K562 (cell line): Measurements from ENCODE around the gene C20orf173. TPM values are rescaled to one million over a fixed set of nuclear protein-coding genes. Genes with fewer than 3 reads are reported as not detected.

Source experiments
- ATAC-seq: fragments of 200-7000 bp; cut with Tn5 transposase; 3 replicates; pipeline ENCODE4 v1.9.1; 2020; ENCODE audit warnings: moderate library complexity
- BruUV-seq: library from RNA; stranded (reverse); fragments of 400-500 nt; replicated peaks from 2 replicates; lab custom pipeline; 2021; lab: Mats Ljungman, UMichigan
- CTCF ChIA-PET: fragments of 300-600 bp; formaldehyde crosslinking; extraction: SDS; loops from one replicate; lab custom pipeline; 2021; ENCODE audit warnings: low intra/inter-chr PET ratio; lab: Yijun Ruan, JAX
- POLR2A ChIA-PET: fragments of 300-600, 350-650 bp; sonication (Branson Sonifier 250); formaldehyde crosslinking; extraction: SDS; loops from one replicate; lab custom pipeline; 2021; ENCODE audit warnings: antibody characterized with exemption, inconsistent platforms; lab: Yijun Ruan, JAX
- DNase-seq, 4 experiments: peaks; one replicate each; pipeline versions ENCODE4 v3.0.0 to v3.0.0-alpha.2; 2011 to 2018; ENCODE audit warnings: low spot score in 3 of 4, mixed read lengths in 3 of 4; ENCODE audit errors: extremely low read depth in 1 of 4
- FAIRE-seq: peaks from 2 replicates; lab custom pipeline; 2011; peaks lifted over from hg19 to GRCh38; lab: Jason Lieb, UNC
- H2AFZ ChIP-seq: 2 replicates; pipeline ENCODE4 v1.6.0; 2011; ENCODE audit warnings: low read depth, low read length, control low read depth, inconsistent platforms
- H3K27ac ChIP-seq: fragments of 200-600 bp; 3 replicates; pipeline ENCODE4 v1.8.0; 2011; ENCODE audit warnings: low read depth, mild to moderate bottlenecking, control low read depth, inconsistent platforms, low read length, moderate library complexity, mixed read lengths; ENCODE audit errors: extremely low read depth
- H3K27me3 ChIP-seq, 2 experiments: fragments of 300-600 bp in 1 of 2; 2 replicates in 1 of 2; 3 replicates in 1 of 2; pipeline versions ENCODE4 v1.6.0 to v1.8.0; 2011; ENCODE audit warnings: inconsistent platforms in 2 of 2, low read length in 2 of 2, mild to moderate bottlenecking in 1 of 2, mixed read lengths in 1 of 2, moderate library complexity in 1 of 2; ENCODE audit not compliant: control insufficient read depth in 2 of 2, insufficient read depth in 2 of 2
- H3K36me3 ChIP-seq: fragments of 300-600 bp; 3 replicates; pipeline ENCODE4 v1.8.0; 2011; ENCODE audit warnings: mild to moderate bottlenecking, low read length, inconsistent platforms; ENCODE audit not compliant: control insufficient read depth, insufficient read depth
- H3K4me1 ChIP-seq, 2 experiments: fragments of 200-600 bp in 1 of 2; replicated peaks in 1 of 2; 2 replicates in 1 of 2; 3 replicates in 1 of 2; pipeline versions ENCODE4 v1.5.1 to v1.8.0; 2011; ENCODE audit warnings: inconsistent platforms in 2 of 2, low read length in 2 of 2, mild to moderate bottlenecking in 1 of 2, mixed read lengths in 1 of 2, moderate library complexity in 1 of 2; ENCODE audit not compliant: control insufficient read depth in 2 of 2, insufficient read depth in 2 of 2
- H3K4me2 ChIP-seq: 2 replicates; pipeline ENCODE4 v1.6.1; 2011; ENCODE audit warnings: low read length, control low read depth, inconsistent platforms, mixed read lengths; ENCODE audit not compliant: insufficient read depth
- H3K4me3 ChIP-seq: fragments of 200-600 bp; sonication (generic), shearing (Covaris generic); 2 replicates; pipeline ENCODE4 v1.5.1; 2016; ENCODE audit warnings: control low read depth, inconsistent platforms
- H3K79me2 ChIP-seq: fragments of 200-600 bp; 3 replicates; pipeline ENCODE4 v1.8.0; 2011; ENCODE audit warnings: low read length, inconsistent platforms; ENCODE audit not compliant: control insufficient read depth, insufficient read depth
- H3K9ac ChIP-seq, 2 experiments: 2 replicates each; pipeline versions ENCODE4 v1.6.0 to v1.6.1; 2011; ENCODE audit warnings: low read depth in 2 of 2, low read length in 2 of 2, control low read depth in 1 of 2, inconsistent platforms in 1 of 2, mild to moderate bottlenecking in 1 of 2, mixed read lengths in 1 of 2; ENCODE audit not compliant: insufficient read depth in 1 of 2
- H3K9me1 ChIP-seq: one replicate; pipeline ENCODE4 v1.6.0; 2011; ENCODE audit warnings: inconsistent platforms, mild to moderate bottlenecking, low read length, moderate library complexity; ENCODE audit not compliant: control insufficient read depth, insufficient read depth
- H3K9me3 ChIP-seq: replicated peaks from 2 replicates; pipeline ENCODE4 v1.5.1; 2011; ENCODE audit warnings: low read depth, low read length, inconsistent platforms; ENCODE audit not compliant: control insufficient read depth, insufficient read depth
- H4K20me1 ChIP-seq: replicated peaks from 2 replicates; pipeline ENCODE4 v1.6.1; 2011; ENCODE audit warnings: low read length, inconsistent platforms, mixed read lengths; ENCODE audit not compliant: control insufficient read depth, insufficient read depth
- CBFA2T3 ChIP-seq: fragments of 450-650 bp; IDR thresholded peaks from 2 replicates; pipeline ENCODE4 v1.6.1; 2017
- DACH1 ChIP-seq: fragments of 450-650 bp; IDR thresholded peaks from 2 replicates; pipeline ENCODE4 v1.6.1; 2018; ENCODE audit not compliant: partially characterized antibody
- GABPA ChIP-seq: fragments of 200-800 bp; sonication (Bioruptor generic); conservative IDR thresholded peaks from 2 replicates; pipeline ENCODE4 v1.6.1; 2016; ENCODE audit warnings: low read depth, missing genetic modification characterization, missing compliant biosample characterization
- GTF2F1 ChIP-seq: IDR thresholded peaks from 2 replicates; pipeline ENCODE4 v1.6.1; 2011; ENCODE audit warnings: low read depth, low read length, improper control_type of control experiment
- HIVEP1 ChIP-seq: fragments of 250-450 bp; sonication (Bioruptor Pico); IDR thresholded peaks from 2 replicates; pipeline ENCODE4 v1.4.0; 2020; ENCODE audit warnings: mild to moderate bottlenecking
- MED1 ChIP-seq: sonication (generic); formaldehyde crosslinking; IDR thresholded peaks from 2 replicates; pipeline ENCODE4 v1.8.1; 2023; ENCODE audit warnings: missing genetic modification reagents, borderline replicate concordance
- PHB2 ChIP-seq: fragments of 450-650 bp; IDR thresholded peaks from 2 replicates; pipeline ENCODE4 v1.6.1; 2017; ENCODE audit warnings: low read depth
- RBM17 ChIP-seq: fragments of 200-400 bp; formaldehyde crosslinking; IDR thresholded peaks from 2 replicates; pipeline ENCODE4 v1.6.1; 2017; ENCODE audit warnings: low read depth, mild to moderate bottlenecking, low read length, borderline replicate concordance
- RBM22 ChIP-seq: fragments of 200-400 bp; formaldehyde crosslinking; IDR thresholded peaks from 2 replicates; pipeline ENCODE4 v1.6.1; 2018; ENCODE audit warnings: low read length, low read depth; ENCODE audit not compliant: poor library complexity, severe bottlenecking
- TAL1 ChIP-seq: fragments of 450-650 bp; IDR thresholded peaks from 2 replicates; pipeline ENCODE4 v1.6.1; 2016; ENCODE audit warnings: mild to moderate bottlenecking
- TFAM ChIP-seq: fragments of 250-450 bp; sonication (Bioruptor Pico); conservative IDR thresholded peaks from 2 replicates; pipeline ENCODE4 v1.5.0; 2021; ENCODE audit warnings: mild to moderate bottlenecking, moderate library complexity
- THRAP3 ChIP-seq: fragments of 450-650 bp; IDR thresholded peaks from 2 replicates; pipeline ENCODE4 v1.6.1; 2016; ENCODE audit warnings: mild to moderate bottlenecking, inconsistent platforms, borderline replicate concordance
- TSHZ1 ChIP-seq: fragments of 250-450 bp; sonication (Bioruptor Pico); IDR thresholded peaks from 2 replicates; pipeline ENCODE4 v1.4.0; 2020; ENCODE audit warnings: mild to moderate bottlenecking, moderate library complexity
- XRCC5 ChIP-seq: fragments of 200-400 bp; formaldehyde crosslinking; IDR thresholded peaks from 2 replicates; pipeline ENCODE4 v1.6.1; 2017; ENCODE audit warnings: low read depth, mild to moderate bottlenecking, low read length
- ZNF57 ChIP-seq: fragments of 450-650 bp; formaldehyde crosslinking; IDR thresholded peaks from 2 replicates; pipeline ENCODE4 v1.4.0; 2020; ENCODE audit warnings: mild to moderate bottlenecking, moderate library complexity
- ZNF785 ChIP-seq: fragments of 250-450 bp; sonication (Bioruptor Pico); IDR thresholded peaks from 2 replicates; pipeline ENCODE4 v1.4.0; 2020; ENCODE audit warnings: mild to moderate bottlenecking
- WGBS: fragments of 100-300 bp; shearing (Covaris generic); methylation state at CpG from one replicate; pipeline ENCODE4 v1.1.6; 2016; ENCODE audit warnings: low coverage, mixed read lengths; ENCODE audit not compliant: insufficient coverage; ENCODE audit errors: missing lambda C conversion rate; 5-methylcytosine and 5-hydroxymethylcytosine counted together
- in situ Hi-C: fragments of 300-500 bp; cut with MboI; formaldehyde crosslinking; loops from 4 replicates; pipeline ENCODE4 v1.15.0; 2018; ENCODE audit warnings: inconsistent platforms, mixed read lengths
- intact Hi-C: fragments of 100-400 bp; cut with micrococcal nuclease; formaldehyde crosslinking; loops from 2 replicates; pipeline ENCODE4 v1.14.2; 2022
- polyA plus RNA-seq, 8 experiments: library from polyadenylated mRNA; depleted of rRNA in 4 of 8; stranded (reverse) in 5 of 8; unstranded in 3 of 8; fragments of >200 nt; fragmentation: Nextera tagmentation in 2 of 8; fragmentation: Illumina TruSeq in 1 of 8; extraction: Ambion mirVana in 2 of 8; extraction: Trizol in 1 of 8; gene quantifications; 2 replicates each; pipeline versions ENCODE4 v1.2.1 to v1.2.3, GENCODE V29; 2011 to 2014; ENCODE audit warnings: inconsistent platforms in 1 of 8, missing spikeins in 1 of 8
- total RNA-seq, 7 experiments: library from RNA; depleted of rRNA in 6 of 7; stranded (reverse); fragments of >200 nt in 6 of 7; fragmentation: Illumina TruSeq in 2 of 7; extraction: Trizol in 2 of 7; gene quantifications; 2 replicates each; pipeline versions ENCODE4 v1.2.1 to v1.2.3, GENCODE V29; 2011 to 2021; ENCODE audit warnings: low replicate concordance in 1 of 7

The C20orf173 gene
- total and polyA plus RNA-seq, 9 of the 15 experiments (the other 6 are each of a cell fraction or from before 2014, with no cell fraction given): not detected

- Histone ChIP-seq H3K9me1 (no peaks in the 10 kb centered on the region), H3K4me1 (peaks cover 0 to 4% of the 10 kb centered on the region in 2 experiments; a peak in 1 of 5 replicates), H3K9me3 (no peaks in the 10 kb centered on the region), H3K4me2 (no peak overlapping the region), H3K27me3 (no peaks in the 10 kb centered on the region), H4K20me1 (no peaks in the 10 kb centered on the region), H3K36me3 (no peaks in the 10 kb centered on the region), H3K4me3 (no peak overlapping the region), H2AFZ (no peak overlapping the region), H3K9ac (no peak overlapping the region), H3K27ac (no peak overlapping the region), H3K79me2 (no peaks in the 10 kb centered on the region)
- TF ChIP-seq CBFA2T3 (no peak), ZNF57 (CRISPR knock-in tag) (no peak), HIVEP1 (no peak), ZNF785 (no peak), TSHZ1 (CRISPR knock-in tag) (no peak), RBM17 (no peak), DACH1 (no peak), TFAM (CRISPR knock-in tag) (no peak), MED1 (no peak), THRAP3 (no peak), RBM22 (no peak), PHB2 (no peak), XRCC5 (no peak), GABPA (tag) (no peak), GTF2F1 (no peak), TAL1 (no peak)
- WGBS: 13% methylated on average over 1 of the region's 1 CpG
- FAIRE-seq (no peak), ATAC-seq (no peak), DNase-seq (no peak)
- ChIA-PET POLR2A (no interaction called here), CTCF (no interaction called here)
- no TSS peak for BruUV-seq
- intact Hi-C loops: no loop called here
- in situ Hi-C loops: no loop called here
Measured at GRCh38 chr20:35525639-35526038, 3.8 kb downstream of the C20orf173 start.
